Stimulated activated CD4-positive, alpha-beta T cell treated with anti-CD3 and anti-CD28 coated beads, Interleukin-1b, Interleukin-23, amount 100 ng/mL, for 24 hours (primary cell): ENCODE data around the gene PTH2.
"Not testable (repeated sequence)": the region's sequence is repeated elsewhere in the genome, so short reads cannot be mapped to it uniquely, and the experiment has no call there.

Source experiments
- DNase-seq, 4 experiments: peaks; one replicate each; pipeline ENCODE4 v3.0.0-alpha.2; 2020; ENCODE audit warnings: low read depth in 4 of 4, low spot score in 1 of 4

The PTH2 gene

GRCh38 chr19:49423071-49423984, at the start of gene PTH2:
PTH2 (minus strand) TSS chr19:49423441; CDS start chr19:49423339, 102 bp downstream.
- DNase-seq, result no peak

- no peak for DNase-seq
Measured at GRCh38 chr19:49472936-49473335, 49.7 kb upstream of the PTH2 start.

- no peak for DNase-seq
Measured at GRCh38 chr19:49470615-49470978, 47.4 kb upstream of the PTH2 start.

GRCh38 chr19:49469828-49470614, 46.8 kb upstream of the PTH2 start:
- peak in 2 of 4 experiments; percentile 42 to 74 for DNase-seq

- DNase-seq, result peak in 1 of 4 experiments; percentile 44
Measured at GRCh38 chr19:49468746-49469447, 45.7 kb upstream of the PTH2 start.

GRCh38 chr19:49468199-49468598, 45.0 kb upstream of the PTH2 start:
- DNase-seq, result no peak

GRCh38 chr19:49465371-49465770, 42.1 kb upstream of the PTH2 start:
- no peak for DNase-seq

GRCh38 chr19:49463960-49464740, 40.9 kb upstream of the PTH2 start:
- no peak for DNase-seq

GRCh38 chr19:49462492-49462891, 39.3 kb upstream of the PTH2 start:
- DNase-seq, result no peak

- DNase-seq, result no peak
Measured at GRCh38 chr19:49461656-49462055, 38.4 kb upstream of the PTH2 start.

GRCh38 chr19:49461130-49461529, 37.9 kb upstream of the PTH2 start:
- DNase-seq, result not testable (repeated sequence)

GRCh38 chr19:49459388-49459787, 36.1 kb upstream of the PTH2 start:
- no peak for DNase-seq

GRCh38 chr19:49458567-49458903, 35.3 kb upstream of the PTH2 start:
- DNase-seq, result no peak

- DNase-seq, result no peak
Measured at GRCh38 chr19:49456326-49456725, 33.1 kb upstream of the PTH2 start.

- no peak for DNase-seq
Measured at GRCh38 chr19:49455773-49456172, 32.5 kb upstream of the PTH2 start.

- DNase-seq, result no peak
Measured at GRCh38 chr19:49453757-49454240, 30.6 kb upstream of the PTH2 start.

- peak; percentile 93 to 96 (median 96) for DNase-seq
Measured at GRCh38 chr19:49453013-49453756, 29.9 kb upstream of the PTH2 start, which contains the start of gene ALDH16A1. ALDH16A1 (plus strand) TSS chr19:49453225; CDS start chr19:49453332, 107 bp downstream.

- DNase-seq, result peak; percentile 80 to 96 (median 86)
Measured at GRCh38 chr19:49451430-49452181, 28.4 kb upstream of the PTH2 start, which contains the start of gene PIH1D1. PIH1D1 (minus strand) TSS chr19:49451814; CDS start chr19:49451574, 240 bp downstream.

GRCh38 chr19:49450405-49450804, 27.2 kb upstream of the PTH2 start:
- no peak for DNase-seq
